AG10803 (cell line): ENCODE data around the gene COL23A1.
A peak's percentile ranks its signal among the peaks of the same experiment; 100 is the strongest.

Experiments used
- DNase-seq: peaks from one replicate; pipeline ENCODE4 v3.0.0; 2010; ENCODE audit warnings: low read depth
- H3K4me3 ChIP-seq: 2 replicates; pipeline ENCODE4 v1.5.1; 2011; ENCODE audit warnings: mild to moderate bottlenecking, low read length, control low read depth
- CTCF ChIP-seq: conservative IDR thresholded peaks from 2 replicates; pipeline ENCODE4 v1.5.1; 2011; ENCODE audit warnings: mild to moderate bottlenecking, low read length, control low read depth, inconsistent platforms

COL23A1 gene

DNA sequence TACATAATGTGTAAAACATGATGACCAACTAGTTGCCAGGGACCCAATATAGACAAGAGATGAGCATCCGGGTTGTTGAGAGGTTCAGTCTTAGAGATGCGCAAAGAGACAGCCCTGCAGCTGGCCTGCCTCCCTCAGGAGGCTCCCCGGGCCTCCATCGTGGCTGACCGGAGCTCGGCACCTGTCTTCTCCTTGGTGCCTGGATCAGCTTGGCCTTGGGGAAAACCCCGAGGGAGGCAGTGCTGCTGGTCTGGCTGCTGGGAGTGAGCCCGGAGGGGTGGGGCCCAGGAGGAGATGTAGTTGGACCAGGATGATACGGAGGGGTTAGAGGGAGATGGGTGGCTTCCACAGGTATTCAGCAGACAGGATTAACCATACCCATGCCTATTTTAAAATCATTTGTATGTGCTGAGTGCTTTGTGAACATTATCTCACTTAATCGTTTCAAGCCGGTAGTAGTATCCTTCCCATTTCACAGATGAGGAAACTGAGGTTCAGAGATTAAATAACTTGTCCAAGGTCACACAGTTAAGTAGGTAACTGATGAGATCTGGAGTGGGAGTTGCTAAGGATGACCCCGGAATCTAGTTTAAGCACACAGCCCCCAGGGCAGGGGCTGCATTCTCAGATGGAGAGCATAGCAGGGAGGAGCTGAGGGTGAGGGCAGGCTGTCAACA lies 173.8 kb downstream of the COL23A1 start:
- TF ChIP-seq CTCF, result no peak
- DNase-seq, result no peak
- H3K4me3 ChIP-seq, result no peak overlapping the region

DNA sequence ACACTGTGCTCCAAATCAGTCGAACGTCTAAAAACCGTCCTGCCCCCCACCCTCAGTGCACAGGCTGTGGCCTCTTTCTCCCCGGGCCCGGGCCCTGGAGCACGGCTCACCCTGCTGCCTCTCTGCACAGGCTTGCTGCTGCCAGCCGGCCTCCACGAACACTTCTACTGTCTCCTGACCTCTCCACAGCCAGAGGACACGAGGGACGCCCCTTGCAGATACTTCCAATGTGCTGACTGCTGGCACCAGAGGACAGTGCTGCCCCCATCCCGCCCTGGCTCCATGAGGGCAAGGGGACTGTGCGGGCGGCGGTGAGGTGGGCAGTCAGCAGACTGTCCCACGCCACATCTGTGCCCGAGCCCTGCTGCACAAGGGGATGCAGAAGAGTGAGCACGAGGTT lies 174.8 kb downstream of the COL23A1 start:
- H3K4me3 ChIP-seq, result no peak overlapping the region
- no peak for TF ChIP-seq CTCF
- no peak for DNase-seq

DNA sequence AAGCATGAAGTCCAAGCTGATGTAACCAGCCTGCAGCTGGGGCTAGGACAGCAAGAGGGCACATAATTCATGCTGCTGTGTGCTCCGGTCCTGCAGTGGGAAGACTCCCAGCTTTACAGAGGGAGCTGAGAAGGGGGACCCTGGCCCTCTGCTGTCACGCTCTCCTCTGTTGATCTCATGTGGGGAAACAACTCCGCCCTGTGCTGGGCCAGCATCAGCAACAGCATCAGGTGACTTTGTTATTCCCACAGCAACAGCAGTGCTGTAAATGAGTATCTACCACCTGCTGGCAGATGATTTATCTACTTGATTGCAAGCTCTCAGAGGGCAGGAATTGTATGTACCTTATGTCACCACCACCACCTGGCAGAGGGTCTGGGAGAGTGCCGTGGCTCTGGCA lies 176.2 kb downstream of the COL23A1 start:
- no peak overlapping the region for H3K4me3 ChIP-seq
- no peak for TF ChIP-seq CTCF
- no peak for DNase-seq

DNA sequence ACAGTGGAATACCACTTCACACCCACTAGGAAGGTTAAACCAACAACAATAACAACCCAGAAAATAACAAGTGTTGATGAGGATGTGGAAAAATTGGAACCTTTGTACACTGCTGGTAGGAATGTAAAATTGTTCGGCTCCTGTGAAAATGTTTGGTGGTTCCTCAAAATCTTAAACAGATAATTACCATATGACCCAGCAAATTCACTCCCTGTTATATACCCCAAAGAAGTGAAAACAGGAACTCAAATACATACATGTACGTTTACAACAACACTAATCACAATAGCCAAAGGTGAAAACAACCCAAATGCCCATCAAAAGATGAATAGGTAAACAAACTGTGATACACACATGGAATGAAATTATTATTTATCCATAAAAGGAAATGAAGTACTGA lies 179.1 kb downstream of the COL23A1 start:
- TF ChIP-seq CTCF, result no peak
- DNase-seq, result no peak
- H3K4me3 ChIP-seq, result no peak overlapping the region

DNA sequence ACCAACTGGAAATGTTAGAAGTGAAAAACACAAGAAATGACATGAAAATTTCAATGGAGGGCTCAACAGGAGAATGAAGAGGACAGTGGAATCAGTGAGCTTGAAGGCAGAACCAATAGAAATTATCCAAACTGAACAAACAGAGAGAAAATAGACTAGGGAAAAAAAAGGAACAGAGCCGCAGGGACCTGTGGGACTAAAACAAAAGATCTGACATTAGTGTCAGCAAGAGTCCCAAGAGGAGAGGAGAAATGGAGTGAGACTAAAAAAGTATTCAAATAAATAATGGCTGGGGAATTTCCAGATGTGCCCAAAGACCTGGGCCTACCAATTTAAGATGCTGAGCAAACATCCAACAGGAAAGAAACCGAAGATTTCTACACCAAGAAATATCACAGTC lies 182.5 kb downstream of the COL23A1 start:
- TF ChIP-seq CTCF, result no peak
- no peak overlapping the region for H3K4me3 ChIP-seq
- no peak for DNase-seq

GRCh38 chr5:178404987-178405386 lies 185.2 kb downstream of the COL23A1 start:
- DNase-seq, result peak; percentile 9
- H3K4me3 ChIP-seq, result no peak overlapping the region
- TF ChIP-seq CTCF, result no peak

DNA sequence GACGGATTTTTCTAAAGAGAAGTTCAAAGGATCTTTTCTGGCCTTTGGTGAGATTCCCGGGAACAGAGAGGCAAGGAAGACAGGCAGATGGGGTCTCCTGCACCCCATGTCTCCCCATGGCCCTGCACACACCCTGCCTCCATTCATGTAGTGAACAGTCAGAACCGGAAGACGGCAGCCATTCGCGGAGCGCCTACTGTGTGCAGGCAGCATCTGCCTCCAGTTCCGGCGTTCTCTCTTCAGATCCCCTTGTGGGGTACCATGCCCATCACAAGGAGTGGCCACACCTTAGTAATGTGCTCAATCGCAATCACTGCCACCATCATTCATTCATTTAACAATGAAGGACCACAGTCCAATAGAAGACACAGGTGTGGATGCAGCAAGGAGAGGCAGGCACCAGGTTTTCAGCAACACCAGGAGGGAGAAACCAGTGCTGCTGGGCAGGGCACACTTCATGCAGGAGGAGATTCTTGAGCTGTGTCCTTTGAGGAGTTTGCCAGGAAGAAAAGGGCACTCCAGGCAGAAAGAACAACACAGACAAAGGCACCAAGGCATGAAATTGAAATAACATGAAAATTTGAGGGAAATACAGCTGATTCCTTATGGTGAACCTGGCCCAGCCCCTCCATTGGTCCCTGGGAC lies 186.1 kb downstream of the COL23A1 start:
- no peak for DNase-seq
- H3K4me3 ChIP-seq, result no peak overlapping the region
- TF ChIP-seq CTCF, result no peak
